ENCODE results near the gene JAKMIP3. TPM values are rescaled to one million over a fixed set of nuclear protein-coding genes. Genes with fewer than 3 reads are reported as not detected.

The JAKMIP3 gene
- total RNA-seq, 1 donor from 2014 or later: 1.1 TPM

DNA sequence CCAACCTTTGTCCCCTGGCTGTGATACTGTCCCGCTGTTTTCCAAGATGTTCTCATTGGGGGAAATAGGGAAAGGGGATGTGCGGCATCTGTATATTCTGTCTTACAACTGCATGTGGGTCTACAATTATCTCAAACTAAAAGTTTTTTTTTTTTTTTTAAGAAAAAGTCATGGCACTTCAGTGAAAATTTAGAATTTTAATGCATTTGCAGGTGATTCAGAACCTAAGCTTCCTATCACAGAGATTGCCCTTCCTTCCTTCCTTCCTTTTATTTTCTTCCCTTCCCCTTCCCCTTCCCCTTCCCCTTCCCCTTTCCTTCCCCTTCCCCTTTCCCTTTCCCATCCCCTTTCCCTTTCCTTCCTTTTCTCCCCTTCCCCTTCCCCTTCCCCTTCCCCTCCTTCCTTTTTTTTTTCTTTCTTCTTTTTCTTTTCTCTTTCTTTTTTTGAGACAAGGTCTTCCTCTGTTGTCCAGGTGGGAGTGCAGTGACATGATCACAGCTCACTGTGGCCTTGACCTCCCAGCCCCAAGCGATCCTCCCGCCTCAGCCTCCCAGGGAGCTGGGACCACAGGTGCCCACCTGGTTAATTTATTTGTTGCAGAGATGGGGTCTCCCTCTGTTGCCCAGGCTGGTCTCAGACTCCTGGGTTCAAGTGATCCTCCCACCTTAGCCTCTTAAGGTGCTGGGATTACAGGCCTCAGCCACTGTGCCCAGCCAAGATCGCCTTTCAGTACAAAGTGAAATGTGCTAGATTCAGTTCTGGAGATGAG is 32.0 kb downstream of the JAKMIP3 start:
- intact Hi-C loops (cut with micrococcal nuclease): no loop called here

DNA sequence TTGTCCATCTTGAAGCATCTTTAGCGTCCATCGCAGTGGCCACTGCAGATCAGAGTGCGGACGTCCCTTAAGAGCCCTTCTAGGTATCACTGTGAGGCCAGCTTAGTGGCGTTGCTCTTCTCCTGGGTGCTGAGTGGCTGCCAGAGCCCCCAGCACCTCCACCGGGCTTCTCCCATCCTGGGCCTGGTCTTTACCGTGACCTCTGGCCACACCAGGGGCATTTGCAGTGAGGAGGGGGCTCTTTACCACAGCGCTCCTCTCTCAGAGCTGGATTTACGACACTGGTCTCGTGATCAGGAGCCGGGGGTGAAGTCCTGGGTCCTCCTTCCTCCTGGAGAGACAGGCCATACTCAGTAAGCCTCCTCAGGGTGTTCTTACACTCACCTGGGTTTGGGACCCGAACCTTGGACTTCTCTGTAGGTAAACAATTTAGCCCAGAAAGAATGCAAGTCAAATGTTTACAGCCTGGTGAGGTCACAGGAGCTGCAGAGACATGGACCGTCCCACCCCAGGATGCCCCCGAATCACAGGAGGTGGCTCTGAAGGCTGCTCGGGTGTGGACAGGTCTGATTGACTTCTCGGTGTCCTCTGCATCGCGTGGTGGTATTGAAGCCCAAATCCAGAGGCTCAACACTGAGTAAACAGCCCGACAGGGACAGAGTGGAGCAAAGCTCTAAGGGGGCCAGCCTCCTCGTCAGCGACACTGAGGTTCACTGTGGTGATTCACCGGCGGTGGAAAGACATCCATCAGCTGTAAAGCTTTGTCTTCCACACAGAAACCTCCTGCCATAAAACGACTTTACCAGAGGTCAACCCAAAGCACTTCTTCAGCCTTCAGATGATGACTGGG is 33.0 kb downstream of the JAKMIP3 start:
- intact Hi-C loops (cut with micrococcal nuclease): no loop called here

DNA sequence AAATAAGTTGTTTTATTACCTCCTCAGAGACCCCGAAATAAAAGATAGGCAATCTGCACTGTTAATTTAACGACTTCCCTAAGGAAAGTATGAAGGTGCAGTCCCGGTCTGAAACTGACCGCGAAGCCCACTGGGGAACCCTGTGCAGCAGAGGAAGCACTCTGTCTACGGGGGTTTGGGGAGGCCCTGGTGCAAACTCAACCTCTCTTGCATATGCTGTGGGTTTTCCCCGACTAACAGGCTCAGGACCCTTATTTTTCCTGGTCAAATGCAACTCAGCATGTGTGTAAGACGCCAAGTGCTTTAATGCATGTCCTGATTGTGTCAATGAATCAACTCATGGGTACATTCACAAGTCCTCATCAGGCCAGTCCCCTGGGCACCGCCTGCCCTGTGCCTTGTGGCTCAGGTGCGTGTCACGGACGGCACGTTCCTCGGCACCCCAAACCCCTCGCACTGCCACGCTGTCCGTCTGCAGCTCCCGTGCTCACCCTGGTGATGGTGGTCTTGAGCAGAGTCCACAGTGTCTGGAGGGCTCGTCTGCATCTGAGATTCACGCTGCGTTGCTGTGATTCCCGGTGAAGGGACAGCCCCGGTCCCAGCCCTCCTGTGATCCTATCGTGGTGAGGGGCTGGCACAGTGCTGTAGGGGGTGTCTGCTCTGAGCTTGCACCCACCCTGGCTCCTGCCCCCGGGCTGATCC is 33.8 kb downstream of the JAKMIP3 start:
- intact Hi-C loops (cut with micrococcal nuclease): no loop called here

GRCh38 chr10:132100091-132100481 is 34.3 kb downstream of the JAKMIP3 start:
- intact Hi-C loops (cut with micrococcal nuclease): no loop called here

- intact Hi-C loops (cut with micrococcal nuclease): no loop called here
Measured at GRCh38 chr10:132100556-132101349, 35.0 kb downstream of the JAKMIP3 start.

DNA sequence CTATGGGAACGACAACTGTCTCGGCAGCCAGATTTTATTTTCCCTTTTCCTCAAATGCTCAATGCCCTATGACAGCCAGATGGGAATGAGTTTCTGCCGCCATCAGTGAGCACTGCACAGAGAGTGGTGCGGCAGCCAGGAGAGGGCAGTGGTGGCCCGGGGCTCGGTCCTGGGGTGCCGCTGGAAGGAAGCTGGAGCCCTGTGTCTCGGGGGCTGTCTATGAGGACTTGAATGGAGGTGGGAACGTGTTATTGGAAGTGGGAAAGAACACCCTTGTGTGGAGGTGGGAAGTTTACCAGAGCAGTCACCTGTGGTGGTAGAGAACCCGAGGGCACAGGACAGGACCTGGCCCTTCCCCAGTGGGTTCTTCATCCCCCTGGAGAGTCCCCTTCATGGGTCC is 35.8 kb downstream of the JAKMIP3 start:
- intact Hi-C loops (cut with micrococcal nuclease): no loop called here

GRCh38 chr10:132102071-132102716 is 36.4 kb downstream of the JAKMIP3 start:
- intact Hi-C loops (cut with micrococcal nuclease): no loop called here

GRCh38 chr10:132102717-132103110 is 37.0 kb downstream of the JAKMIP3 start:
- intact Hi-C loops (cut with micrococcal nuclease): no loop called here

DNA sequence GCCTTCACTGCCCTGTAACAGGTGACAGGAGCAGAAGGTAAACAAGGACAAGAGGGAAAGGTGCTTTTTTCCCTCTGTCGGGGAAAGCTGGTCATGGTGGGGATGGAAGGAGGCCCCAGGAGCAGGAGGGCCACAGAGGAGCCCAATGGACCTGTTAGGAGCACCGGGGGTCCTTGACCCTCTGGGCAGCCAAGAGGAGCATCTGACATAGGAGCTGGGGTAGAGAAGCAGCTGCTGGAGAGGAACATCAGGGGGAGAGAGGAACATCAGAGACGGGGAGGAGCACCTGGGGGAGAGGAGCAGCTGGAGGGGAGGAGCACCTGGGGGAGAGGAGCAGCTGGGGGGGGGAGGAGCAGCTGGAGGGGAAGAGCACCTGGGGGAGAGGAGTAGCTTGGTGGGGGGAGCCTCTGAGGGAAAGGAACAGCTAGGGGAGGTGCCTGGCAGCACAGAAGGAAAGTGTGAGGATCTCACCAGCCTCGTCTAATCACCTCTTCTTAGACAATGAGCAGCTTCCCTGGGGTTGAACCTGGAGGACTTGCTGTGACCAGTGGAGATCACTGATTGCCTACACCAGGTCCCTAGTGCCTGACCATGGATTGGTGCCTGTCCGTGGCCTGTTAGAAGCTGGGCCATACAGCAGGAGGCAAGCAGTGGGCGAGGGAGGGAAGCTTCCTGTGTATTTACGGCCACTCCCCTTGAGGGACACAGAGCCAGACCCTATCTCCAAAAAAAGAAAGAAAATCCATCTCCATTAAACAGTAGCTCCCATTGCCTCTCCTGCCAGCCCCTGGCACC is 37.6 kb downstream of the JAKMIP3 start:
- intact Hi-C loops (cut with micrococcal nuclease): no loop called here

GRCh38 chr10:132104062-132104461 is 38.3 kb downstream of the JAKMIP3 start:
- intact Hi-C loops (cut with micrococcal nuclease): no loop called here

- intact Hi-C loops (cut with micrococcal nuclease): no loop called here
Measured at GRCh38 chr10:132104471-132105301, 38.9 kb downstream of the JAKMIP3 start.

DNA sequence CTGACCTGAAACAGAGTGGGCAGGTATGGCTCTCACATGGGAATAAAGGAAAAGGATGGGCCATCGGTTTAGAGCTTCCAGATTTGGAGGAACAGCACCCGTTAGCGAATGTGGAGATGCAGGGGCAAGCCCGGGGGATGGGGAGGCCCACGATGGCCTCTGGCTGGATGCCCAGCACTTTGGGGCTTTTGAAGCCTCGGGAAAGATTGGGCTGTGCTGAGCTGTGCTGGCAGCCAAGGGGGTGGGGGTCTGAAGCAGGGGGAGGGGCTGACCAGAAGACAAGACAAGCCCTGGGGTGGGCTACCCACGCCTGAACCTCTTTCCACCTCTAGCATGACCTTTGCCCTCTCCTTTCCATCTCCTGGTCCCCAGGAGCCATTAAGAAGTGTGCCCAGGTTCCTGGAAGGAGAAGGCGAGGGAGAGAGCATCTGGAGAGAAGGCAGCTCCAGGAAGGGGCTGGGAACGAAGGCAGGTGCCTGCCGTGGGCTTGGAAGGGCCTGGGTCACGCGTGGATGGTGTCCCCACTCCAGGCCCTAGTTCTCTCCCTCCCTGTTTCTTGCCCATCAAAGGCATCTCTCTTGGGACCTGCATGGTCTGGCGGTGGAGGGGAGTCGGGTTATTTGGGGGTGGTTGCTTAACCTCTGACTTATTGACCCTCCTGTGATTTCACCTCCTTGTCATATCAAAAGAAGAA is 39.7 kb downstream of the JAKMIP3 start:
- intact Hi-C loops (cut with micrococcal nuclease): no loop called here

DNA sequence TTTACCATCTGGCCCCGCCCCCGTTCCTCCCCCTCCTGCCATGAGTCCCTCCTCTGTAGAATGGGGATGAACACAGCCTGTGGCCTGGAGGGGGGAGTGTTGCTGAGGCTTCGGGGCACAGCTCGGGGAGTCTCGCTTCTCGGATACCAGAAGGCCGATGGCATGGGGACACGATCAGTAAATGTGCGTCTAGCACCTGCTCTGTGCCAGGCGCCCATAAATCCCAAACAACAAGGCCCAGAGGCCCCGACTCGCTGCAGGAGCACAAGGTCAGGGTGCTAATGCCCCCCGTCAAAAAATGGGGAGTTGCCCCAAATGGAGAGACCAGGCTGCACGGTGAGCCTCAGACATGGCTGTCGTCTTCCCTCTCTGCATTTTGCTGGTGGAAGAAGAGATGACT is 40.7 kb downstream of the JAKMIP3 start:
- intact Hi-C loops (cut with micrococcal nuclease): no loop called here

DNA sequence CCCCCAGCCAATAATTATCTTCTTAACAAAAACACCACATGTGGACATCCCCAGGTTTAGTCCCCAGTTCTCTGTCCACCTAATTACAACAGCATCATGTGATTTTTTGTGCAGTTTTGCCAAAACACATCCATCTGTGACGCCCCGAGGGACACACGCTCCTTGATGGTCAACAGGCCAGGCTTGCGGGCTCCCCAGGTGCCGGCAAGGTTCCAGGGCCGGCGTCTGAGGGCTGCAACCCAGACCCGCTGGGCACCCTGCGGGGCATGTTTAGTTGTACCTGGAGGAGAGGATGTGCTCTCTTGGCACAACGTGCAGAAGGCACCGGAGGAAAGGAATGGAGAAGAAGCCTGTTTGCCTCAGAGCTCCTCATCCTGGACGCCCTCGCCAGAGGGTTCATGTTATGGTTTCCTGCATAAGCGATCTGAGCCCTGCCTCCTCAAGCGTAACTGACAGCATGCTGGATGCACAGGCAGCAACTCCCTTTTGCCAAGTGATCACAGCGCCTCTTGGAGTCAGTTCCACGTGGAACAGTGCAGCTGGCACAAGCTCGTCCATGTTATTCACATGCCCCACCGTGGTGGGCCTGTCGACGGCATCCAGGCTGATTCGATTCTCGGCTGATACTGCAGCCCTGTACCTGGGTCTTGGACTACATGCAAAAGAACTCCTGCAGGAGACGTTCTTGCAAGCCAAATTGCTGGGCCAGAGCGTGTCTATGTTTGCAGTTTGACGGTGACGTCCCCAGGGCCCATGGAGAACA is 41.6 kb downstream of the JAKMIP3 start:
- intact Hi-C loops (cut with micrococcal nuclease): no loop called here

GRCh38 chr10:132107949-132108877 is 42.5 kb downstream of the JAKMIP3 start:
- intact Hi-C loops (cut with micrococcal nuclease): no loop called here

DNA sequence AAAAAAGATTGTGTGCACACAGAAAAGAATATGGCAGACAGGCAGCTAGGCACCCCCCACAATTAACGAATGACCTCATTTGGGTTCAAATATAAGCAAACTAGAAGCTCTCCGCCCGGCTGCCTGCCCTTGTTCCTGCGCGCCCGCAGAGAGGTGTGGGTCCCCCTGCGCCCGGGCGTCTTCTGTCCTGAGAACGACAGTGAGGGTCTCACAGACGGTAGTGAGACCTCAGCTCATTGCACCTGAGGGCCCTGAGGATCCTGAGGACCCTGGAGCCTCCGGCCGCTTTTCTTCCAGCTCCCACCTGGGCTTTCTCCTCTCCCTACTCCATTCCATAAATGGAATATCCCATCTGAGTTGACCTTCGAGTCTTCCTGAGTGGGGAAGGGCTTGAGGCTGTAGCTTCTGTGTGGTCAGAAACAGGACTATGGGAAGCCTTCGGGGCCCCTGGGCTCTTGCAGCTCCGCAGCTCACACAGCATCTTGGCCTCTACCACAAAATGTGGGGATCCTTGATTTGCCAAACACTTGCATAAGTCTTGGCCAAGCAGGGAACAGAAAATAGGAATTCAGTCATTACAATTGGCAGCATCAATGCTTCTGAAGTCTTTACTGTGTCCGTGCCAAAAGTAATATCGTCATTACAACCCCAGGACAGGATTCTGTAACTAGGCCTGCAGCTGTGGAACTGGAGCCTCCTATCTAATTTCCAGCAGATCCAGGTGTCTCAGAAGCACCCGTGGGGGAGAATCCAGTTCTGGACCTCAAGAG is 43.8 kb downstream of the JAKMIP3 start:
- intact Hi-C loops (cut with micrococcal nuclease): no loop called here

Measured in T-helper 1 cell treated with Interleukin-12 subunit alpha and Interleukin-12 subunit beta and Interleukin-4 antibody, amounts not matched to agents 30 ng/mL and 1 ng/mL, for 36 hours (primary cell).